ENCODE data around the gene GCNT2. TPM values are rescaled to one million over a fixed set of nuclear protein-coding genes. Genes with fewer than 3 reads are reported as not detected.
"Not testable (repeated sequence)": the region's sequence is repeated elsewhere in the genome, so short reads cannot be mapped to it uniquely, and the experiment has no call there.

The GCNT2 gene
- total RNA-seq, 1 experiment from 2014 or later: 0.63 TPM

- intact Hi-C loops (cut with micrococcal nuclease): no loop called here
- H3K27ac Mint-ChIP-seq (ENCODE audit: low read depth, unreplicated experiment): no peak overlapping the region
- ChIA-PET CTCF (no interaction called here), POLR2A (no interaction called here)
- H3K27me3 Mint-ChIP-seq (ENCODE audit: insufficient read depth, unreplicated experiment): no peaks in the 10 kb centered on the region
- H3K4me1 Mint-ChIP-seq (ENCODE audit: insufficient read depth, unreplicated experiment): peaks cover 4% of the 10 kb centered on the region
- TF ChIP-seq CTCF (IDR thresholded peaks at IDR 0.05; ENCODE audit: unreplicated experiment): no peak
- no peaks in the 10 kb centered on the region for H3K36me3 Mint-ChIP-seq (ENCODE audit: insufficient read depth, unreplicated experiment)
- H3K4me3 Mint-ChIP-seq (ENCODE audit: unreplicated experiment): no peak overlapping the region
- no peaks in the 10 kb centered on the region for H3K9me3 Mint-ChIP-seq (ENCODE audit: unreplicated experiment)
- BruUV-seq (replicated peaks): no TSS peak
- no peak for DNase-seq (ENCODE audit: unreplicated experiment)
Measured at GRCh38 chr6:10529231-10529801, 8.2 kb downstream of the GCNT2 start.

- H3K27me3 Mint-ChIP-seq (ENCODE audit: insufficient read depth, unreplicated experiment); H3K36me3 Mint-ChIP-seq (ENCODE audit: insufficient read depth, unreplicated experiment); intact Hi-C loops (cut with micrococcal nuclease); POLR2A ChIA-PET; H3K4me3 Mint-ChIP-seq (ENCODE audit: unreplicated experiment); H3K27ac Mint-ChIP-seq (ENCODE audit: low read depth, unreplicated experiment); DNase-seq (ENCODE audit: unreplicated experiment); H3K9me3 Mint-ChIP-seq (ENCODE audit: unreplicated experiment); BruUV-seq (replicated peaks); H3K4me1 Mint-ChIP-seq (ENCODE audit: insufficient read depth, unreplicated experiment): not testable (repeated sequence)
- CTCF ChIA-PET: interaction anchor here (0.6 kb wide), 1 partner anchor 51 kb away, joined by 3 read pairs; no protein-coding TSS in a partner anchor
Measured at GRCh38 chr6:10529828-10530374, 8.8 kb downstream of the GCNT2 start.

GRCh38 chr6:10531503-10531902 is 10.4 kb downstream of the GCNT2 start:
- no peaks in the 10 kb centered on the region for H3K9me3 Mint-ChIP-seq (ENCODE audit: unreplicated experiment)
- no peaks in the 10 kb centered on the region for H3K27me3 Mint-ChIP-seq (ENCODE audit: insufficient read depth, unreplicated experiment)

DNA sequence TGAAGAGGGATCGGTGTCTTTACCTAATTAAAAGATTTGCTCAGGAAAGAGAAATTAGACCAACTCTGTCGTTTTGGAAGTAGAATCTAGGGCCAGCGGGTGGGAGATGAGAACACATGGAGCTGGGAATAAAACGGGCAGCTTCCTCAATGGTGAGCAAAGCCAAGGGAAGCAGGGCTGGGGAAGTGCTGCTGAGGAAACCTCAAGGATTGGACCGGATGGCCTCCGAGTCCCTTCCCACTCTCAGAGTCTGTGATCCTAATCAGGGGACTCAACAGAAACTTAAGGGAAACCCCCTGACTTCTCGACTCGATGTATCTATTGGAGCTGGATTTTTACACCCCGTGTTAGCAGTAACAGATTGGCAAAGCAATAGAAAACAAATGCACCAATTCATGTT is 10.8 kb downstream of the GCNT2 start:
- TF ChIP-seq CTCF (IDR thresholded peaks at IDR 0.05; ENCODE audit: unreplicated experiment): no peak
- Mint-ChIP-seq H3K4me1 (ENCODE audit: insufficient read depth, unreplicated experiment) (peaks cover 4% of the 10 kb centered on the region), H3K27ac (ENCODE audit: low read depth, unreplicated experiment) (no peak overlapping the region), H3K36me3 (ENCODE audit: insufficient read depth, unreplicated experiment) (no peaks in the 10 kb centered on the region), H3K4me3 (ENCODE audit: unreplicated experiment) (no peak overlapping the region), H3K9me3 (ENCODE audit: unreplicated experiment) (no peaks in the 10 kb centered on the region), H3K27me3 (ENCODE audit: insufficient read depth, unreplicated experiment) (no peaks in the 10 kb centered on the region)
- intact Hi-C loops (cut with micrococcal nuclease): no loop called here
- ChIA-PET CTCF (interaction anchor here (0.6 to 0.9 kb wide), 3 partner anchors 21 to 247 kb away, joined by 3 to 6 read pairs (median 3); no protein-coding TSS in a partner anchor), POLR2A (no interaction called here)
- DNase-seq (ENCODE audit: unreplicated experiment): no peak
- no TSS peak for BruUV-seq (replicated peaks)

More at GRCh38 chr6:10531503-10531902, 10.4 kb downstream of the GCNT2 start:
- ChIA-PET POLR2A (no interaction called here), CTCF (interaction anchor here (0.6 to 0.9 kb wide), 2 partner anchors 21 to 212 kb away, joined by 3 read pairs; no protein-coding TSS in a partner anchor)
- BruUV-seq (replicated peaks): no TSS peak
- Mint-ChIP-seq H3K27ac (ENCODE audit: low read depth, unreplicated experiment) (no peak overlapping the region), H3K4me1 (ENCODE audit: insufficient read depth, unreplicated experiment) (peaks cover 4% of the 10 kb centered on the region), H3K36me3 (ENCODE audit: insufficient read depth, unreplicated experiment) (no peaks in the 10 kb centered on the region), H3K4me3 (ENCODE audit: unreplicated experiment) (no peak overlapping the region)
- no peak for DNase-seq (ENCODE audit: unreplicated experiment)
- intact Hi-C loops (cut with micrococcal nuclease): no loop called here
- no peak for TF ChIP-seq CTCF (IDR thresholded peaks at IDR 0.05; ENCODE audit: unreplicated experiment)

All from MCF 10A (cell line).